ENCODE measurements around the gene PPP2R2C. TPM values are rescaled to one million over a fixed set of nuclear protein-coding genes. Genes with fewer than 3 reads are reported as not detected.

The PPP2R2C gene
- total RNA-seq, 1 experiment from 2014 or later, result 26.7 TPM

DNA sequence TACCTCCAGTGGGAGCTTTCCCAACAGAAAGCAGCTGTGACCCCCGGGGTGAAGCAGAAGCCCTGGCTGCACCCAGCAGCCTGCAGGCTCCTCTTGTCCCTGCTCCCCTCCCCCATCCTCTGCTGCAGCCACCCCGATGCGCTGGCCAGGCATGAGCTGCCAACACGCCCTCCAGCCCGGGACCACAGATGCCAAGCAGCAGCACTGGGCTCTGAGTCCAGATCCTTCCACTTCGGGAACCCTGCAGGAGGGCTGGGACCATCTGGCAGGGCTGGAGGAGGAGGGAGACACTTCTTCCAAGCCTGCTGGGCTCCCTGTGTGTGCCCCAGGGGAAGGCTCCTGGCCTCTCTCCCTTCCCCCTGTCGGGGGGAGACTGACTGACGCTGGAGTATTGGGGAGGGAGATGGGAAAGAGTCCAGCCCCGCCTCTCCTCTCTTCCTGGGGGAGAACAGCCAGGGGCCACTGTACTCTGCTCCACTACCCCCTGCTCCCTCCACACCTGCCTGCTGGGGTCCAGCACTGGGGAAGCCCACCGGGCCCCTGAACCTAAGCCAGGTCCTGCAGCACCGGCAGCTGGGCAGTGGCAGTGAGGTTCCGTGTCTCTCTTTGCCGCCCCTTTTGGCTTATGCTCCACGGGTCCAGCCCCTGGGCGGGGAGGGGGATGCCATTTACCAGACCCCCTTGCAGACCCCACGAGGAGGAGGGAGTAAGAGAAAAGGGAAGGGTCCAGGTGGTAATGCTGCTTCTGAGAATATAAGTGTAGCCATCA, 55.7 kb downstream of the PPP2R2C start:
- intact Hi-C loops (cut with micrococcal nuclease; ENCODE audit: unreplicated experiment), result no loop called here
- POLR2A ChIA-PET, result no interaction called here
- ATAC-seq, result no peak

DNA sequence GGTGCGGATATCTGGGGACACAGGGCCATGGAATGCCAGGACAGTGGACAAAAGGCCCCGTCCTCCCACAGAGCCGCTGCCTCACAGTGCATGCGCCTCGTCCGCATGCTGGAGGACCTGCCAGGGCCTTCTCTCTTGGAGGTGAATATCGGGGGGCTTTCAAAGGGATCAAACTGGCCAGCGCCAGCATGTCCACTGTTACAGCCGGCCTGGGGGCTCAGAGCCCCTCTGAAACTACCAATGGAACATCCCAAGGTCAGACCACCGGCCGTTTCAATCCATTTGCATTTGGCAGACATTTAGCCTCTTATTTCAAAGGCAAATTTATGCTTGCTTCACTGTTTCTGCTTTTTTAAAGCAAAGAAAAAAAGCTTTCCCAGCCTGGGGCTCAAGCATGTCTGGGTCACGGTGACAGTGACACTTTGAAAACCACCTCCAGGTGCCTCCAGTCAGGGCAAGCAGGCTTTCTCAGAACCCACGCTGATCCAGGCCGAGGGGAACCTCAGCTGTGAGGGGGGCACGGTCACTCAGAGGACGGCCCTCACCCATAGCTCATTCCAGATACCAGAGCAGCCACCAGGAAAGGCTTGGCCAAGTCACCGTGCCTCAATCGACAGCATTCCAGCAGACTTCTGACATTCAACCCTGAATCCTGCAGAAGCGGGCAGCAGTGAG, 57.2 kb downstream of the PPP2R2C start:
- ATAC-seq, result no peak
- DNase-seq (ENCODE audit: low read depth, low spot score), result no peak
- no peaks in the 10 kb centered on the region for H3K36me3 ChIP-seq (ENCODE audit: control insufficient read depth, insufficient read depth, low read length)
- in situ Hi-C loops (cut with HindIII; ENCODE audit: low pct_unique_long_range_greater_than_20kb, low sequenced_read_pairs) (no loop called here), intact Hi-C loops (cut with micrococcal nuclease; ENCODE audit: unreplicated experiment) (no loop called here)
- H3K27me3 ChIP-seq (ENCODE audit: control insufficient read depth, insufficient read depth, low read length), result no peaks in the 10 kb centered on the region
- POLR2A ChIA-PET, result no interaction called here
- H3K9me3 ChIP-seq (ENCODE audit: control insufficient read depth, insufficient read depth, low read depth, low read length), result no peaks in the 10 kb centered on the region
- 0 out of 2 replicates have a peak, but pooled peaks cover 3% of the 10 kb centered on the region for H3K4me1 ChIP-seq (ENCODE audit: control insufficient read depth, insufficient read depth, low read length)
- H3K27ac ChIP-seq (ENCODE audit: low read length), result no peak overlapping the region
- H3K4me3 ChIP-seq (ENCODE audit: low read depth in 2 of 2, low read length in 2 of 2), result no peak overlapping the region
- TF ChIP-seq POLR2AphosphoS5 (IDR thresholded peaks at IDR 0.05; ENCODE audit: low read depth, low read length) (no peak), SIN3A (IDR thresholded peaks at IDR 0.05; ENCODE audit: borderline replicate concordance, insufficient read depth, low read depth, low read length) (no peak), TCF7L2 (IDR thresholded peaks at IDR 0.05; ENCODE audit: low read depth, low read length) (no peak)
- TF ChIP-seq, protein P1, sequence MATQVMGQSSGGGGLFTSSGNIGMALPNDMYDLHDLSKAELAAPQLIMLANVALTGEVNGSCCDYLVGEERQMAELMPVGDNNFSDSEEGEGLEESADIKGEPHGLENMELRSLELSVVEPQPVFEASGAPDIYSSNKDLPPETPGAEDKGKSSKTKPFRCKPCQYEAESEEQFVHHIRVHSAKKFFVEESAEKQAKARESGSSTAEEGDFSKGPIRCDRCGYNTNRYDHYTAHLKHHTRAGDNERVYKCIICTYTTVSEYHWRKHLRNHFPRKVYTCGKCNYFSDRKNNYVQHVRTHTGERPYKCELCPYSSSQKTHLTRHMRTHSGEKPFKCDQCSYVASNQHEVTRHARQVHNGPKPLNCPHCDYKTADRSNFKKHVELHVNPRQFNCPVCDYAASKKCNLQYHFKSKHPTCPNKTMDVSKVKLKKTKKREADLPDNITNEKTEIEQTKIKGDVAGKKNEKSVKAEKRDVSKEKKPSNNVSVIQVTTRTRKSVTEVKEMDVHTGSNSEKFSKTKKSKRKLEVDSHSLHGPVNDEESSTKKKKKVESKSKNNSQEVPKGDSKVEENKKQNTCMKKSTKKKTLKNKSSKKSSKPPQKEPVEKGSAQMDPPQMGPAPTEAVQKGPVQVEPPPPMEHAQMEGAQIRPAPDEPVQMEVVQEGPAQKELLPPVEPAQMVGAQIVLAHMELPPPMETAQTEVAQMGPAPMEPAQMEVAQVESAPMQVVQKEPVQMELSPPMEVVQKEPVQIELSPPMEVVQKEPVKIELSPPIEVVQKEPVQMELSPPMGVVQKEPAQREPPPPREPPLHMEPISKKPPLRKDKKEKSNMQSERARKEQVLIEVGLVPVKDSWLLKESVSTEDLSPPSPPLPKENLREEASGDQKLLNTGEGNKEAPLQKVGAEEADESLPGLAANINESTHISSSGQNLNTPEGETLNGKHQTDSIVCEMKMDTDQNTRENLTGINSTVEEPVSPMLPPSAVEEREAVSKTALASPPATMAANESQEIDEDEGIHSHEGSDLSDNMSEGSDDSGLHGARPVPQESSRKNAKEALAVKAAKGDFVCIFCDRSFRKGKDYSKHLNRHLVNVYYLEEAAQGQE (IDR thresholded peaks at IDR 0.05; ENCODE audit: insufficient read depth in 1 of 2, low read depth in 2 of 2, low read length in 1 of 2), result no peak
- TF ChIP-seq, protein P2, sequence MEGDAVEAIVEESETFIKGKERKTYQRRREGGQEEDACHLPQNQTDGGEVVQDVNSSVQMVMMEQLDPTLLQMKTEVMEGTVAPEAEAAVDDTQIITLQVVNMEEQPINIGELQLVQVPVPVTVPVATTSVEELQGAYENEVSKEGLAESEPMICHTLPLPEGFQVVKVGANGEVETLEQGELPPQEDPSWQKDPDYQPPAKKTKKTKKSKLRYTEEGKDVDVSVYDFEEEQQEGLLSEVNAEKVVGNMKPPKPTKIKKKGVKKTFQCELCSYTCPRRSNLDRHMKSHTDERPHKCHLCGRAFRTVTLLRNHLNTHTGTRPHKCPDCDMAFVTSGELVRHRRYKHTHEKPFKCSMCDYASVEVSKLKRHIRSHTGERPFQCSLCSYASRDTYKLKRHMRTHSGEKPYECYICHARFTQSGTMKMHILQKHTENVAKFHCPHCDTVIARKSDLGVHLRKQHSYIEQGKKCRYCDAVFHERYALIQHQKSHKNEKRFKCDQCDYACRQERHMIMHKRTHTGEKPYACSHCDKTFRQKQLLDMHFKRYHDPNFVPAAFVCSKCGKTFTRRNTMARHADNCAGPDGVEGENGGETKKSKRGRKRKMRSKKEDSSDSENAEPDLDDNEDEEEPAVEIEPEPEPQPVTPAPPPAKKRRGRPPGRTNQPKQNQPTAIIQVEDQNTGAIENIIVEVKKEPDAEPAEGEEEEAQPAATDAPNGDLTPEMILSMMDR (IDR thresholded peaks at IDR 0.05), result no peak
- no TSS peak for BruUV-seq (replicated peaks)
- CTCF ChIA-PET, result no interaction called here

More for the DNA sequence above, 55.7 kb downstream of the PPP2R2C start:
- 0 out of 2 replicates have a peak, but pooled peaks cover 3% of the 10 kb centered on the region for H3K4me1 ChIP-seq (ENCODE audit: control insufficient read depth, insufficient read depth, low read length)
- no peaks in the 10 kb centered on the region for H3K9me3 ChIP-seq (ENCODE audit: control insufficient read depth, insufficient read depth, low read depth, low read length)
- H3K27ac ChIP-seq (ENCODE audit: low read length), result no peak overlapping the region
- H3K36me3 ChIP-seq (ENCODE audit: control insufficient read depth, insufficient read depth, low read length), result no peaks in the 10 kb centered on the region
- BruUV-seq (replicated peaks), result no TSS peak
- H3K27me3 ChIP-seq (ENCODE audit: control insufficient read depth, insufficient read depth, low read length), result no peaks in the 10 kb centered on the region
- CTCF ChIA-PET, result no interaction called here
- in situ Hi-C loops (cut with HindIII; ENCODE audit: low pct_unique_long_range_greater_than_20kb, low sequenced_read_pairs), result no loop called here
- DNase-seq (ENCODE audit: low read depth, low spot score), result no peak
- TF ChIP-seq, protein P1 (IDR thresholded peaks at IDR 0.05; ENCODE audit: insufficient read depth in 1 of 2, low read depth in 2 of 2, low read length in 1 of 2), result no peak
- TF ChIP-seq SIN3A (IDR thresholded peaks at IDR 0.05; ENCODE audit: borderline replicate concordance, insufficient read depth, low read depth, low read length), result no peak
- no peak for TF ChIP-seq TCF7L2 (IDR thresholded peaks at IDR 0.05; ENCODE audit: low read depth, low read length)
- no peak overlapping the region for H3K4me3 ChIP-seq (ENCODE audit: low read depth in 2 of 2, low read length in 2 of 2)
